ENCODE measurements around the gene MEIOC.
"Not testable (repeated sequence)": the region's sequence is repeated elsewhere in the genome, so short reads cannot be mapped to it uniquely, and the experiment has no call there.

Gene MEIOC

GRCh38 chr17:44633998-44634397 is 22.3 kb upstream of the MEIOC start:
- DNase-seq (ENCODE audit: low read depth), result no peak
- TF ChIP-seq CTCF (IDR thresholded peaks at IDR 0.05; ENCODE audit: insufficient read depth, low read depth, low read length, missing control alignments), result no peak
- H3K4me3 ChIP-seq (ENCODE audit: low read depth, low read length), result no peak overlapping the region

- H3K4me3 ChIP-seq (ENCODE audit: low read depth, low read length); DNase-seq (ENCODE audit: low read depth): not testable (repeated sequence)
Measured at GRCh38 chr17:44634401-44634800, 21.9 kb upstream of the MEIOC start.

GRCh38 chr17:44636562-44636961 is 19.7 kb upstream of the MEIOC start:
- H3K4me3 ChIP-seq (ENCODE audit: low read depth, low read length), result no peak overlapping the region
- no peak for DNase-seq (ENCODE audit: low read depth)
- TF ChIP-seq CTCF (IDR thresholded peaks at IDR 0.05; ENCODE audit: insufficient read depth, low read depth, low read length, missing control alignments), result peak; percentile 15

GRCh38 chr17:44637066-44637465 is 19.2 kb upstream of the MEIOC start:
- DNase-seq (ENCODE audit: low read depth), result no peak
- no peak overlapping the region for H3K4me3 ChIP-seq (ENCODE audit: low read depth, low read length)
- no peak for TF ChIP-seq CTCF (IDR thresholded peaks at IDR 0.05; ENCODE audit: insufficient read depth, low read depth, low read length, missing control alignments)

GRCh38 chr17:44642834-44643233 is 13.4 kb upstream of the MEIOC start:
- TF ChIP-seq CTCF (IDR thresholded peaks at IDR 0.05; ENCODE audit: insufficient read depth, low read depth, low read length, missing control alignments), result no peak

GRCh38 chr17:44645341-44645740 is 10.9 kb upstream of the MEIOC start:
- TF ChIP-seq CTCF (IDR thresholded peaks at IDR 0.05; ENCODE audit: insufficient read depth, low read depth, low read length, missing control alignments), result no peak
- no peak for DNase-seq (ENCODE audit: low read depth)
- H3K4me3 ChIP-seq (ENCODE audit: low read depth, low read length), result no peak overlapping the region

More at GRCh38 chr17:44642834-44643233, 13.4 kb upstream of the MEIOC start:
- H3K4me3 ChIP-seq (ENCODE audit: low read depth, low read length), result no peak overlapping the region
- DNase-seq (ENCODE audit: low read depth), result no peak

GRCh38 chr17:44646280-44646679 is 10.0 kb upstream of the MEIOC start:
- H3K4me3 ChIP-seq (ENCODE audit: low read depth, low read length), result no peak overlapping the region
- no peak for TF ChIP-seq CTCF (IDR thresholded peaks at IDR 0.05; ENCODE audit: insufficient read depth, low read depth, low read length, missing control alignments)
- no peak for DNase-seq (ENCODE audit: low read depth)

Data from GM12865 (cell line).